Endothelial cell of umbilical vein (primary cell): ENCODE data around the gene CENPI. TPM values are rescaled to one million over a fixed set of nuclear protein-coding genes. Genes with fewer than 3 reads are reported as not detected.
A peak's percentile ranks its signal among the peaks of the same experiment; 100 is the strongest.
"Not testable (repeated sequence)": the region's sequence is repeated elsewhere in the genome, so short reads cannot be mapped to it uniquely, and the experiment has no call there.

ENCODE experiments used
- BruUV-seq: library from RNA; stranded (reverse); fragments of 400-500 nt; replicated peaks from 2 replicates; lab custom pipeline; 2021; lab: Mats Ljungman, UMichigan
- CTCF ChIA-PET: fragments of 300-600, 350-600 bp; sonication (Branson Sonifier 250); formaldehyde crosslinking; loops from one replicate; lab custom pipeline; 2021; ENCODE audit warnings: antibody characterized with exemption, inconsistent platforms; lab: Charles Lee
- POLR2A ChIA-PET: fragments of 300-600, 350-600 bp; sonication (Branson Sonifier 250); formaldehyde crosslinking; loops from one replicate; lab custom pipeline; 2021; ENCODE audit warnings: antibody characterized with exemption, inconsistent platforms; lab: Charles Lee
- DNase-seq: peaks from one replicate; pipeline ENCODE4 v3.0.0-alpha.2; 2011; ENCODE audit warnings: low read depth, low spot score
- FAIRE-seq: peaks from 2 replicates; lab custom pipeline; 2011; peaks lifted over from hg19 to GRCh38; lab: Jason Lieb, UNC
- H2AFZ ChIP-seq: 2 replicates; pipeline ENCODE4 v1.6.0; 2012; ENCODE audit warnings: low read depth, low read length, control low read depth, inconsistent platforms
- H3K27ac ChIP-seq: 2 replicates; pipeline ENCODE4 v1.5.1; 2011; ENCODE audit warnings: low read depth, mild to moderate bottlenecking, control low read depth, low read length, moderate library complexity; ENCODE audit not compliant: insufficient read depth
- H3K27me3 ChIP-seq, 2 experiments: 2 replicates each; pipeline versions ENCODE4 v1.6.0 to v1.6.1; 2011; ENCODE audit warnings: low read length in 2 of 2, mixed read lengths in 1 of 2; ENCODE audit not compliant: control insufficient read depth in 2 of 2, insufficient read depth in 2 of 2
- H3K36me3 ChIP-seq, 2 experiments: 2 replicates in 1 of 2; 3 replicates in 1 of 2; pipeline ENCODE4 v1.5.1; 2011; ENCODE audit warnings: low read length in 2 of 2, mild to moderate bottlenecking in 1 of 2, moderate library complexity in 1 of 2; ENCODE audit not compliant: control insufficient read depth in 2 of 2, insufficient read depth in 2 of 2; ENCODE audit errors: extremely low read depth in 1 of 2
- H3K4me1 ChIP-seq: 3 replicates; pipeline ENCODE4 v1.5.1; 2011; ENCODE audit warnings: mild to moderate bottlenecking, low read length; ENCODE audit not compliant: control insufficient read depth, insufficient read depth; ENCODE audit errors: extremely low read depth
- H3K4me2 ChIP-seq: 2 replicates; pipeline ENCODE4 v1.6.1; 2011; ENCODE audit warnings: low read length, control low read depth, mixed read lengths; ENCODE audit not compliant: insufficient read depth
- H3K4me3 ChIP-seq, 3 experiments: fragments of 200-600 bp in 1 of 3; sonication (generic), shearing (Covaris generic) in 1 of 3; replicated peaks in 1 of 3; 2 replicates each; pipeline ENCODE4 v1.5.1; 2011 to 2016; ENCODE audit warnings: control low read depth in 3 of 3, low read length in 3 of 3, mild to moderate bottlenecking in 2 of 3, inconsistent platforms in 1 of 3, low read depth in 1 of 3, moderate library complexity in 1 of 3; ENCODE audit not compliant: insufficient read depth in 1 of 3
- H3K79me2 ChIP-seq: 2 replicates; pipeline ENCODE4 v1.6.0; 2012; ENCODE audit warnings: low read length, inconsistent platforms; ENCODE audit not compliant: control insufficient read depth, insufficient read depth
- H3K9ac ChIP-seq: replicated peaks from 2 replicates; pipeline ENCODE3; 2011; ENCODE audit warnings: low read length, control low read depth; ENCODE audit not compliant: insufficient read depth; ENCODE audit errors: extremely low read depth
- H3K9me1 ChIP-seq: replicated peaks from 3 replicates; pipeline ENCODE4 v1.6.0; 2011; ENCODE audit warnings: mild to moderate bottlenecking, low read length; ENCODE audit not compliant: control insufficient read depth, insufficient read depth; ENCODE audit errors: extremely low read depth
- H3K9me3 ChIP-seq: replicated peaks from 2 replicates; pipeline ENCODE4 v1.5.1; 2012; ENCODE audit warnings: low read length, inconsistent platforms; ENCODE audit not compliant: control insufficient read depth, insufficient read depth
- H4K20me1 ChIP-seq: replicated peaks from 2 replicates; pipeline ENCODE3; 2011; ENCODE audit warnings: mild to moderate bottlenecking, low read length; ENCODE audit not compliant: control insufficient read depth, insufficient read depth; ENCODE audit errors: extremely low read depth
- EZH2 ChIP-seq: IDR thresholded peaks from 2 replicates; pipeline ENCODE4 v1.6.1; 2012; ENCODE audit warnings: borderline replicate concordance, low read depth, mild to moderate bottlenecking, moderate library complexity, low read length, inconsistent platforms; ENCODE audit not compliant: severe bottlenecking
- FOS ChIP-seq: IDR thresholded peaks from 2 replicates; pipeline ENCODE4 v1.6.1; 2011; ENCODE audit warnings: mild to moderate bottlenecking, low read length, moderate library complexity, borderline replicate concordance; ENCODE audit not compliant: insufficient read depth
- JUN ChIP-seq: IDR thresholded peaks from 2 replicates; pipeline ENCODE4 v1.6.1; 2011; ENCODE audit warnings: borderline replicate concordance, low read depth; ENCODE audit not compliant: insufficient read length, insufficient read depth
- POLR2A ChIP-seq: IDR thresholded peaks from 2 replicates; pipeline ENCODE4 v1.6.1; 2012; ENCODE audit warnings: low read depth, mild to moderate bottlenecking, control low read depth, low read length
- dilution Hi-C: fragments of 300-500 bp; cut with MboI; formaldehyde crosslinking; loops from one replicate; pipeline ENCODE4 v1.15.0; 2019; ENCODE audit warnings: low sequenced_read_pairs; ENCODE audit not compliant: extremely low pct_ligation_motif_present
- intact Hi-C: fragments of 100-400 bp; cut with micrococcal nuclease; formaldehyde crosslinking; loops from one replicate; pipeline ENCODE4 v1.10.0; 2022
- polyA plus RNA-seq, 4 experiments: library from polyadenylated mRNA; depleted of rRNA in 3 of 4; stranded (reverse) in 3 of 4; unstranded in 1 of 4; fragments of >200 nt; gene quantifications; 2 replicates each; pipeline versions ENCODE4 v1.2.1 to v1.2.3, GENCODE V29; 2011 to 2012; ENCODE audit warnings: missing spikeins in 1 of 4
- total RNA-seq: library from RNA; stranded (reverse); gene quantifications from 2 replicates; pipeline ENCODE4 v1.2.3, GENCODE V29; 2021

The CENPI gene
- total and polyA plus RNA-seq, 2 donors (not counting 3 experiments of a cell fraction or from before 2014, with no cell fraction given): 7.7 to 28.9 TPM

GRCh38 chrX:101051153-101051548 is 46.9 kb upstream of the CENPI start:
- Histone ChIP-seq H3K27ac (peak overlapping the region; percentile 94), H3K4me1 (peaks cover 13% of the 10 kb centered on the region), H3K4me3 (peak overlapping the region; percentile 43 to 87 (median 68)), H3K36me3 (no peaks in the 10 kb centered on the region), H3K9me1 (no peaks in the 10 kb centered on the region), H3K9ac (peak overlapping the region; percentile 92), H3K4me2 (peak overlapping the region; percentile 97), H3K79me2 (peaks cover 26% of the 10 kb centered on the region), H4K20me1 (no peaks in the 10 kb centered on the region), H3K27me3 (no peaks in the 10 kb centered on the region), H3K9me3 (no peaks in the 10 kb centered on the region), H2AFZ (peak overlapping the region; percentile 93)
- ChIA-PET CTCF (no interaction called here), POLR2A (no interaction called here)
- intact Hi-C loops (loop anchor here (10.0 kb wide), 1 partner anchor 234 kb away; no protein-coding TSS in a partner anchor), dilution Hi-C loops (no loop called here)
- FAIRE-seq: no peak
- DNase-seq: no peak
- BruUV-seq: TSS peak; percentile 59
- TF ChIP-seq EZH2 (no peak), FOS (no peak), JUN (no peak)

- TF ChIP-seq POLR2A: peak; percentile 42
- no peak for TF ChIP-seq FOS
- FAIRE-seq: peak; percentile 98
- peaks cover 26% of the 10 kb centered on the region for H3K79me2 ChIP-seq
- H3K9ac ChIP-seq: peak within 1 kb of the TSS; percentile 92
- H3K9me1 ChIP-seq: no peaks in the 10 kb centered on the region
- H3K4me2 ChIP-seq: peak within 1 kb of the TSS; percentile 97
- peak within 1 kb of the TSS; percentile 43 to 87 (median 68) for H3K4me3 ChIP-seq
- H3K4me1 ChIP-seq: peaks cover 17% of the 10 kb centered on the region
- intact Hi-C loops: loop anchor here (10.0 kb wide), 1 partner anchor 233 kb away; no protein-coding TSS in a partner anchor
- H3K36me3 ChIP-seq: no peaks in the 10 kb centered on the region
- H3K27ac ChIP-seq: peak within 1 kb of the TSS; percentile 94
- ChIA-PET CTCF (no interaction called here), POLR2A (no interaction called here)
- H4K20me1 ChIP-seq: no peaks in the 10 kb centered on the region
- peak within 1 kb of the TSS; percentile 93 for H2AFZ ChIP-seq
- H3K27me3 ChIP-seq: no peaks in the 10 kb centered on the region
- peak; percentile 78 for DNase-seq
- dilution Hi-C loops: no loop called here
- H3K9me3 ChIP-seq: no peaks in the 10 kb centered on the region
- BruUV-seq: TSS peak; percentile 64
Observed at GRCh38 chrX:101051549-101052302, 46.3 kb upstream of the CENPI start, which contains the start of gene TRMT2B. Gene TRMT2B (minus strand): TSS chrX:101052111. CDS start chrX:101042289, 9,822 bp downstream.

GRCh38 chrX:101056551-101056950 is 41.5 kb upstream of the CENPI start:
- H3K9me3 ChIP-seq, H2AFZ ChIP-seq, DNase-seq, H3K9me1 ChIP-seq, H3K4me3 ChIP-seq, dilution Hi-C loops, H3K27me3 ChIP-seq, FAIRE-seq, H3K36me3 ChIP-seq, H4K20me1 ChIP-seq, H3K79me2 ChIP-seq, BruUV-seq: not testable (repeated sequence)
- peak overlapping the region; percentile 89 for H3K27ac ChIP-seq
- CTCF ChIA-PET: interaction anchor here (1.0 kb wide), 1 partner anchor 10 kb away, joined by 4 read pairs; no protein-coding TSS in a partner anchor
- peak overlapping the region; percentile 45 for H3K9ac ChIP-seq
- H3K4me1 ChIP-seq: peaks cover 11% of the 10 kb centered on the region
- POLR2A ChIA-PET: interaction anchor here (0.7 kb wide), 1 partner anchor 41 kb away, joined by 7 read pairs; the partner anchor contains the start of gene CENPI
- intact Hi-C loops: loop anchor here (10.0 kb wide), 1 partner anchor 228 kb away; no protein-coding TSS in a partner anchor
- H3K4me2 ChIP-seq: peak overlapping the region; percentile 54
